Activated T-cell treated with anti-CD3 and anti-CD28 coated beads for 48 hours (primary cell): Measurements from ENCODE around the gene ATP2C1.
"Not testable (repeated sequence)": the region's sequence is repeated elsewhere in the genome, so short reads cannot be mapped to it uniquely, and the experiment has no call there.

Experiments
- DNase-seq: peaks from one replicate; pipeline ENCODE4 v3.0.0-alpha.2; 2020; ENCODE audit warnings: low read depth

Gene ATP2C1

GRCh38 chr3:131042271-131042985 is 148.5 kb downstream of the ATP2C1 start:
- not testable (repeated sequence) for DNase-seq

GRCh38 chr3:131047582-131047981 is 153.7 kb downstream of the ATP2C1 start:
- no peak for DNase-seq

- no peak for DNase-seq
Observed at GRCh38 chr3:131048030-131048429, 154.1 kb downstream of the ATP2C1 start.

- no peak for DNase-seq
Observed at GRCh38 chr3:131050001-131050400, 156.1 kb downstream of the ATP2C1 start.

GRCh38 chr3:131053043-131053859 is 159.4 kb downstream of the ATP2C1 start:
- no peak for DNase-seq
